Body of pancreas (tissue), 4 donors: ENCODE measurements around the gene SENP7. TPM values are rescaled to one million over a fixed set of nuclear protein-coding genes. Genes with fewer than 3 reads are reported as not detected.

Source experiments
- ATAC-seq: fragments of 150-250 bp; one replicate; pipeline ENCODE4 v1.9.1; 2016
- DNase-seq, 4 donors: peaks; one replicate each; pipeline ENCODE4 v3.0.0-alpha.2; 2019
- H3K27ac ChIP-seq, 4 donors: fragments of 200-600 bp; sonication (generic); 1 replicate in 3 of 4; 2 replicates in 1 of 4; pipeline versions ENCODE4 v1.5.1 to v1.6.1; 2016 to 2019; ENCODE audit warnings: mild to moderate bottlenecking in 1 of 4, mixed read lengths in 1 of 4, moderate library complexity in 1 of 4
- H3K27me3 ChIP-seq, 2 donors: fragments of 200-600 bp; sonication (generic); one replicate each; pipeline ENCODE4 v1.6.0; 2016; ENCODE audit warnings: mild to moderate bottlenecking in 1 of 2
- H3K36me3 ChIP-seq, 2 donors: fragments of 200-600 bp; sonication (generic); replicated peaks in 1 of 2; 2 replicates each; pipeline ENCODE4 v1.5.1; 2016; ENCODE audit warnings: low read depth in 2 of 2; ENCODE audit not compliant: insufficient read depth in 1 of 2
- H3K4me1 ChIP-seq: fragments of 200-600 bp; sonication (generic); one replicate; pipeline ENCODE4 v1.6.0; 2016
- H3K4me3 ChIP-seq, 2 donors: fragments of 200-600 bp; sonication (generic); 1 replicate in 1 of 2; 2 replicates in 1 of 2; pipeline ENCODE4 v1.5.1; 2016 to 2019
- H3K9me3 ChIP-seq, 3 donors: fragments of 200-600 bp; sonication (generic); 1 replicate in 2 of 3; 2 replicates in 1 of 3; pipeline ENCODE4 v1.5.1; 2016
- CTCF ChIP-seq, 7 experiments: fragments of 450-650 bp in 4 of 7; fragments of 200-600 bp in 3 of 7; sonication (generic) in 3 of 7; IDR thresholded peaks; one replicate each; pipeline ENCODE4 v1.5.1; 2016 to 2019; ENCODE audit warnings: antibody characterized with exemption in 7 of 7
- POLR2A ChIP-seq, 3 donors: fragments of 450-650 bp; IDR thresholded peaks; one replicate each; pipeline ENCODE4 v1.6.1; 2016; ENCODE audit warnings: antibody characterized with exemption in 3 of 3, mild to moderate bottlenecking in 2 of 3
- WGBS, 2 donors: methylation state at CpG; one replicate each; pipeline ENCODE4 v1.1.5; 2017; 5-methylcytosine and 5-hydroxymethylcytosine counted together
- intact Hi-C: fragments of 100-400 bp; cut with DNase I; formaldehyde crosslinking; loops from one replicate; pipeline ENCODE4 v1.15.1; 2023
- total RNA-seq, 2 donors: library from RNA; depleted of rRNA; stranded (reverse); fragments of >200 nt; gene quantifications; one replicate each; pipeline ENCODE4 v1.1.0, GENCODE V29; 2016

Gene SENP7
- total RNA-seq, 2 donors from 2014 or later: 23.1 to 23.4 TPM

GRCh38 chr3:101375586-101375985 lies 137.4 kb downstream of the SENP7 start:
- Histone ChIP-seq H3K27me3 (no peaks in the 10 kb centered on the region), H3K9me3 (no peaks in the 10 kb centered on the region), H3K27ac (no peak overlapping the region), H3K4me3 (no peak overlapping the region), H3K36me3 (no peaks in the 10 kb centered on the region), H3K4me1 (peaks cover 9% of the 10 kb centered on the region)
- ATAC-seq (no peak), DNase-seq (no peak)
- no peak for TF ChIP-seq CTCF (IDR thresholded peaks at IDR 0.05)
- TF ChIP-seq POLR2A (IDR thresholded peaks at IDR 0.05): no peak
- intact Hi-C loops: no loop called here

- no peaks in the 10 kb centered on the region for H3K27me3 ChIP-seq
- no peaks in the 10 kb centered on the region for H3K9me3 ChIP-seq
- no peaks in the 10 kb centered on the region for H3K4me1 ChIP-seq
- DNase-seq (no peak), ATAC-seq (no peak)
- H3K36me3 ChIP-seq: no peaks in the 10 kb centered on the region
- no peak overlapping the region for H3K4me3 ChIP-seq
- no peak for TF ChIP-seq POLR2A (IDR thresholded peaks at IDR 0.05)
- no peak for TF ChIP-seq CTCF (IDR thresholded peaks at IDR 0.05)
- 92% methylated on average over 2 of the region's 2 CpGs for WGBS, 2 donors
- no peak overlapping the region for H3K27ac ChIP-seq
- intact Hi-C loops: no loop called here
These were observed 150.6 kb downstream of the SENP7 start for GRCh38 chr3:101362406-101362805.

GRCh38 chr3:101351829-101352228 lies 161.2 kb downstream of the SENP7 start:
- Histone ChIP-seq H3K27ac (no peak overlapping the region), H3K4me3 (no peak overlapping the region), H3K27me3 (no peaks in the 10 kb centered on the region), H3K9me3 (no peaks in the 10 kb centered on the region), H3K4me1 (no peaks in the 10 kb centered on the region), H3K36me3 (peaks cover 0 to 2% of the 10 kb centered on the region in 2 donors)
- TF ChIP-seq CTCF (IDR thresholded peaks at IDR 0.05) (no peak), POLR2A (IDR thresholded peaks at IDR 0.05) (no peak)
- ATAC-seq (no peak), DNase-seq (no peak)
- intact Hi-C loops: no loop called here
- WGBS, 2 donors: 78 to 87% methylated on average over 1 of the region's 1 CpG

GRCh38 chr3:101340591-101340990 lies 172.4 kb downstream of the SENP7 start:
- Histone ChIP-seq H3K4me3 (no peak overlapping the region), H3K36me3 (peaks cover 0 to 1% of the 10 kb centered on the region in 2 donors), H3K9me3 (no peaks in the 10 kb centered on the region), H3K4me1 (no peaks in the 10 kb centered on the region), H3K27me3 (no peaks in the 10 kb centered on the region), H3K27ac (no peak overlapping the region)
- TF ChIP-seq POLR2A (IDR thresholded peaks at IDR 0.05) (no peak), CTCF (IDR thresholded peaks at IDR 0.05) (no peak)
- DNase-seq (no peak), ATAC-seq (no peak)
- 68 to 70% methylated on average over 2 of the region's 2 CpGs for WGBS, 2 donors
- intact Hi-C loops: no loop called here

- WGBS, 2 donors: 82 to 87% methylated on average over 7 of the region's 7 CpGs
- intact Hi-C loops: no loop called here
- Histone ChIP-seq H3K9me3 (no peaks in the 10 kb centered on the region), H3K36me3 (no peaks in the 10 kb centered on the region), H3K27ac (no peak overlapping the region), H3K27me3 (no peaks in the 10 kb centered on the region), H3K4me1 (no peaks in the 10 kb centered on the region), H3K4me3 (no peak overlapping the region)
- no peak for ATAC-seq
- TF ChIP-seq CTCF (IDR thresholded peaks at IDR 0.05) (no peak), POLR2A (IDR thresholded peaks at IDR 0.05) (no peak)
- no peak for DNase-seq
These were observed 179.1 kb downstream of the SENP7 start for GRCh38 chr3:101333883-101334282.
